Activated B cell treated with CpG ODN at 0.5 μM for 24 hours (primary cell): ENCODE results near the gene CORO2B. TPM values are rescaled to one million over a fixed set of nuclear protein-coding genes. Genes with fewer than 3 reads are reported as not detected.

Experiments
- ATAC-seq: fragments of 200-7000 bp; cut with Tn5 transposase; one replicate; pipeline ENCODE4 v1.10.0; 2021; ENCODE audit warnings: low read depth, mild to moderate bottlenecking, moderate library complexity
- CTCF ChIA-PET: fragments of 350-600 bp; sonication (Branson Sonifier 250); formaldehyde crosslinking; loops from one replicate; lab custom pipeline; 2021; ENCODE audit warnings: antibody characterized with exemption; lab: Charles Lee
- POLR2A ChIA-PET: fragments of 350-600 bp; sonication (Branson Sonifier 250); formaldehyde crosslinking; loops from one replicate; lab custom pipeline; 2021; ENCODE audit warnings: antibody characterized with exemption; lab: Charles Lee
- DNase-seq: peaks from one replicate; pipeline ENCODE4 v3.0.0; 2022
- H3K27ac Mint-ChIP-seq: one replicate; pipeline ENCODE4 v1.8.0; 2020; ENCODE audit warnings: mixed read lengths
- H3K27me3 Mint-ChIP-seq: one replicate; pipeline ENCODE4 v1.8.0; 2021; ENCODE audit warnings: mixed read lengths
- H3K36me3 Mint-ChIP-seq: one replicate; pipeline ENCODE4 v1.8.0; 2021; ENCODE audit warnings: low read depth, mixed read lengths
- H3K4me1 Mint-ChIP-seq: one replicate; pipeline ENCODE4 v1.8.0; 2021; ENCODE audit warnings: mixed read lengths
- H3K4me3 Mint-ChIP-seq: one replicate; pipeline ENCODE4 v1.8.0; 2020; ENCODE audit warnings: mild to moderate bottlenecking, mixed read lengths
- H3K9me3 Mint-ChIP-seq: one replicate; pipeline ENCODE4 v1.8.0; 2020; ENCODE audit warnings: mixed read lengths
- CTCF ChIP-seq: fragments of 200-600 bp; IDR thresholded peaks from one replicate; pipeline ENCODE4 v1.8.0; 2022; ENCODE audit warnings: antibody characterized with exemption, mild to moderate bottlenecking
- intact Hi-C: fragments of 100-400 bp; cut with micrococcal nuclease; formaldehyde crosslinking; loops from one replicate; pipeline ENCODE4 v1.15.1; 2024
- total RNA-seq: library from RNA; stranded (reverse); gene quantifications from 2 replicates; pipeline ENCODE4 v1.2.3, GENCODE V29; 2022

The CORO2B gene
- total RNA-seq, 1 donor from 2014 or later = 1.0 TPM

DNA sequence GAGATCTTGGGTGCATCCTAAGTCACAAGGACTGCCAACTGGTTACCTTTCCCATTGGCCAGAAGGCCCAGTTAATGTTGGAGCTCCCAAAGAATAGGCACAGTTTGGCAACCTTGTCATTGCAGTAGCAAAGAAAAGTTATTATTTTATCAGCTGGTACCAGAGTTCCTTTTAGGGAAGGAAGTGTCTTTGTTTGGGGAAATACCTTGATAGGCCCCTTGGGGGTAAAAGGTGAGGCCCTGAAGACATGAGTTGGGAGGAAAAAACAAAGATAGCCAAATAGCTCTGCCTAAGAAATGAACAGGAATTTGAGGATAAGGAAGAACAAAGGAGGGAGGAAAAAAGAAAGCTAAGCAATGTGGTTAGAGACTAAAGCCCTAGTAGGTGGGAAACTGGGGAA is 156.1 kb downstream of the CORO2B start:
- peaks cover 30% of the 10 kb centered on the region for H3K4me1 Mint-ChIP-seq
- H3K4me3 Mint-ChIP-seq = peak overlapping the region; percentile 15
- ChIA-PET CTCF (interaction anchor here (0.7 to 1.7 kb wide), 4 partner anchors 60 to 184 kb away, joined by 3 to 8 read pairs (median 3); no protein-coding TSS in a partner anchor), POLR2A (interaction anchor here (0.6 to 2.4 kb wide), 3 partner anchors 60 to 681 kb away, joined by 4 to 13 read pairs (median 12); partner anchors contain the start of gene PIAS1)
- H3K36me3 Mint-ChIP-seq = no peaks in the 10 kb centered on the region
- H3K27me3 Mint-ChIP-seq = no peaks in the 10 kb centered on the region
- H3K9me3 Mint-ChIP-seq = no peaks in the 10 kb centered on the region
- ATAC-seq = peak; percentile 42
- DNase-seq = no peak
- no peak overlapping the region for H3K27ac Mint-ChIP-seq
- no peak for TF ChIP-seq CTCF
- intact Hi-C loops = loop anchor here (2.0 kb wide), 1 partner anchor 86 kb away; the partner anchor contains the start of gene ANP32A

DNA sequence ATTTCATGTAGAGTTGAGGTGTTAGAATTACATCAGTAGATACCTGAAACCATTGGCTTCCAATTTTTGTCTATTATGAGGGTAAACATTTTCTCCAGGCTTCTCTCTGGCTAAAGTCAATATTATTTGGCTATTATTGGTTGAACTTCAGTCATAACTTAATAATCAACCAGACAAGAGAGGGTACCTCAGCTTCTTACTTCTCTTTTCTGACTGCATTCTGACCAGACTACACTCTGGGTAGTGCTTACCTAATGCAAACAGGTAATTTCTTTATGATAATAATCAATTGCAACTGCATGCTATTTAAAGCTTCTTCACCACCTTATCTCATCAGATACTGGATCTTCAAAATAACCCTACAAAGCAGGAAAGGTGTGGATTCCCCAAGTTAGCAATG is 156.8 kb downstream of the CORO2B start:
- DNase-seq (no peak), ATAC-seq (no peak)
- intact Hi-C loops = loop anchor here (2.0 kb wide), 1 partner anchor 85 kb away; the partner anchor contains the start of gene ANP32A
- peaks cover 30% of the 10 kb centered on the region for H3K4me1 Mint-ChIP-seq
- ChIA-PET CTCF (interaction anchor here (0.7 to 1.7 kb wide), 2 partner anchors 93 to 140 kb away, joined by 4 to 8 read pairs; no protein-coding TSS in a partner anchor), POLR2A (interaction anchor here (0.6 to 2.4 kb wide), 3 partner anchors 59 to 682 kb away, joined by 4 to 13 read pairs (median 12); partner anchors contain the start of gene PIAS1)
- no peak overlapping the region for H3K4me3 Mint-ChIP-seq
- H3K27me3 Mint-ChIP-seq = peaks cover 4% of the 10 kb centered on the region
- H3K36me3 Mint-ChIP-seq = no peaks in the 10 kb centered on the region
- no peaks in the 10 kb centered on the region for H3K9me3 Mint-ChIP-seq
- no peak for TF ChIP-seq CTCF
- no peak overlapping the region for H3K27ac Mint-ChIP-seq

GRCh38 chr15:68739390-68740080 is 160.7 kb downstream of the CORO2B start:
- DNase-seq (no peak), ATAC-seq (no peak)
- H3K9me3 Mint-ChIP-seq = no peaks in the 10 kb centered on the region
- no peak overlapping the region for H3K4me3 Mint-ChIP-seq
- peaks cover 18% of the 10 kb centered on the region for H3K4me1 Mint-ChIP-seq
- ChIA-PET CTCF (no interaction called here), POLR2A (no interaction called here)
- H3K27ac Mint-ChIP-seq = no peak overlapping the region
- no peaks in the 10 kb centered on the region for H3K36me3 Mint-ChIP-seq
- TF ChIP-seq CTCF = no peak
- intact Hi-C loops = no loop called here
- H3K27me3 Mint-ChIP-seq = peaks cover 4% of the 10 kb centered on the region

- Mint-ChIP-seq H3K4me3 (no peak overlapping the region), H3K36me3 (no peaks in the 10 kb centered on the region), H3K27ac (no peak overlapping the region), H3K27me3 (peaks cover 8% of the 10 kb centered on the region), H3K9me3 (no peaks in the 10 kb centered on the region), H3K4me1 (no peaks in the 10 kb centered on the region)
- no peak for DNase-seq
- intact Hi-C loops = no loop called here
- TF ChIP-seq CTCF = no peak
- POLR2A ChIA-PET = no interaction called here
- CTCF ChIA-PET = no interaction called here
- ATAC-seq = no peak
Observed at GRCh38 chr15:68743256-68743655, 164.5 kb downstream of the CORO2B start.

DNA sequence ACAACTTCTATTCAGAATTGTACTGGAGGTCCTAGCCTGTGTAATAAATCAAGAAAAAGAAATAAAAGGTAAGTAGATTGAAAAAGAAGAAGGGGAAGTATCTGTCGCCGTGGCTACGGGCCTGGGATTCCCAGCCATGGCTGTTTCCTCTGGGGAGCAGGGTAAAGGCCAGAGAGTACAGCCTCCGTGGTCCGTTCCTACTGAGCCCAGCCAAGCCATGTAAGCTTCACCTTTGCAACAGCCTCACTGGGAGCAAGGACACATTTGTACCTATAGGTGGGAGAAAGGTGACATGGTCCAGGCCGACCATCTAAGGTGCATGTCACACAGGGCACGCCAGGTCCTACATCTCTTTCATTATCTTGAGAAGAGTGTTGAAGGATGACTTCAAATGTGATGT is 170.6 kb downstream of the CORO2B start:
- Mint-ChIP-seq H3K9me3 (peaks cover 7% of the 10 kb centered on the region), H3K27ac (no peak overlapping the region), H3K4me3 (no peak overlapping the region), H3K27me3 (peaks cover 4% of the 10 kb centered on the region), H3K4me1 (peaks cover 2% of the 10 kb centered on the region), H3K36me3 (no peaks in the 10 kb centered on the region)
- no peak for TF ChIP-seq CTCF
- ChIA-PET POLR2A (no interaction called here), CTCF (no interaction called here)
- ATAC-seq (no peak), DNase-seq (no peak)
- intact Hi-C loops = no loop called here
